Measurements from ENCODE around the gene IGFN1. TPM values are rescaled to one million over a fixed set of nuclear protein-coding genes. Genes with fewer than 3 reads are reported as not detected.
A peak's percentile ranks its signal among the peaks of the same experiment; 100 is the strongest.

Gene IGFN1
- total RNA-seq, 1 donor from 2014 or later = 0.38 TPM

DNA sequence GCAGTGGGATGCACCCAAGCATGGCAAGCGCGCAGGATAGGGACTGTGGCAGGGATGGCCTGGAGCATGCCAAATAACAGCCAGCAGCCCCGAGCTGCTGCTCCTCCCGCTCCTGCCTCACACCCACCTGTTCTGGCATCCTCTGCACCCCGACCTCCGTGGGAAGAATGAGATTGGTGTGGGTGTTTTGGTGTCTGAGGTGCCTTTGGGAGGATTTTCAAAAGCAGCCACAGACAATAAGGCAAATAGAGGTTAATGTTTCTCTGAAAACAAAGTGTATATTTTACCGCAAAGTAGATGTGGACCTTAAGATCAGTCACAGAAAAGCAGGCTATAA, 35.5 kb downstream of the IGFN1 start:
- no peaks in the 10 kb centered on the region for H3K9me3 Mint-ChIP-seq (ENCODE audit: low read depth)
- peaks cover 4% of the 10 kb centered on the region for H3K4me1 Mint-ChIP-seq (ENCODE audit: low read depth)
- no peaks in the 10 kb centered on the region for H3K27me3 Mint-ChIP-seq
- TF ChIP-seq, protein P1, sequence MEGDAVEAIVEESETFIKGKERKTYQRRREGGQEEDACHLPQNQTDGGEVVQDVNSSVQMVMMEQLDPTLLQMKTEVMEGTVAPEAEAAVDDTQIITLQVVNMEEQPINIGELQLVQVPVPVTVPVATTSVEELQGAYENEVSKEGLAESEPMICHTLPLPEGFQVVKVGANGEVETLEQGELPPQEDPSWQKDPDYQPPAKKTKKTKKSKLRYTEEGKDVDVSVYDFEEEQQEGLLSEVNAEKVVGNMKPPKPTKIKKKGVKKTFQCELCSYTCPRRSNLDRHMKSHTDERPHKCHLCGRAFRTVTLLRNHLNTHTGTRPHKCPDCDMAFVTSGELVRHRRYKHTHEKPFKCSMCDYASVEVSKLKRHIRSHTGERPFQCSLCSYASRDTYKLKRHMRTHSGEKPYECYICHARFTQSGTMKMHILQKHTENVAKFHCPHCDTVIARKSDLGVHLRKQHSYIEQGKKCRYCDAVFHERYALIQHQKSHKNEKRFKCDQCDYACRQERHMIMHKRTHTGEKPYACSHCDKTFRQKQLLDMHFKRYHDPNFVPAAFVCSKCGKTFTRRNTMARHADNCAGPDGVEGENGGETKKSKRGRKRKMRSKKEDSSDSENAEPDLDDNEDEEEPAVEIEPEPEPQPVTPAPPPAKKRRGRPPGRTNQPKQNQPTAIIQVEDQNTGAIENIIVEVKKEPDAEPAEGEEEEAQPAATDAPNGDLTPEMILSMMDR (IDR thresholded peaks at IDR 0.05; ENCODE audit: unreplicated experiment) = no peak
- H3K36me3 Mint-ChIP-seq (ENCODE audit: insufficient read depth) = no peaks in the 10 kb centered on the region
- no peak overlapping the region for H3K27ac Mint-ChIP-seq
- H3K4me3 Mint-ChIP-seq (ENCODE audit: low read depth) = no peak overlapping the region
- no peak for DNase-seq (ENCODE audit: low spot score, unreplicated experiment)

DNA sequence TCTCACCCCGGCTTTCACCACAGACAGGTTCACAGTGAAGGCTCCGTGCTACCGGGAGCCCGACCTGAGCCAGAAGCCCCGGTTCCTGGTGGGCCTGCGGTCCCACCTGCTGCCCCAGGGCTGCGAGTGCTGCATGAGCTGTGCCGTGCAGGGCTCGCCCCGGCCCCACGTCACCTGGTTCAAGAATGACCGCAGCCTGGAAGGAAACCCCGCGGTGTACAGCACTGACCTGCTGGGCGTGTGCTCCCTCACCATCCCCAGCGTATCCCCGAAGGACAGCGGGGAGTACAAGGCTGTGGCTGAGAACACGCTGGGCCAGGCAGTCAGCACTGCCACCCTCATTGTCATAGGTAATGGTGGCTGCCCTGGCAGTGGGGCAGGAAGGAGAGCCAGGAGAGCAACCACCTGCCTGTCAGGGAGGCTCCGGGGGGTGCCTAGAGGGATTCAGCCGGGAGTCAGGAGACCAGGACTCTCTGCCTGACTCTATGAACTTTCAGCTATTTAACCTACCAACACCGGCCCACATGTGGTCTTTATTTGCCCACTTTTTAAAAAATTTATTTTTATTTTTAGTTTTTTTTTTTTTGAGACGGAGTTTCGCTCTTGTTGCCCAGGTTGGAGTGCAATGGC, 36.4 kb downstream of the IGFN1 start:
- Mint-ChIP-seq H3K4me3 (ENCODE audit: low read depth) (no peak overlapping the region), H3K9me3 (ENCODE audit: low read depth) (peaks cover 4% of the 10 kb centered on the region), H3K27ac (no peak overlapping the region), H3K27me3 (no peaks in the 10 kb centered on the region), H3K4me1 (ENCODE audit: low read depth) (peaks cover 4% of the 10 kb centered on the region), H3K36me3 (ENCODE audit: insufficient read depth) (no peaks in the 10 kb centered on the region)
- TF ChIP-seq, protein P1 (IDR thresholded peaks at IDR 0.05; ENCODE audit: unreplicated experiment) = no peak
- DNase-seq (ENCODE audit: low spot score, unreplicated experiment) = no peak

- no peak for DNase-seq (ENCODE audit: low spot score, unreplicated experiment)
- peaks cover 2% of the 10 kb centered on the region for H3K4me1 Mint-ChIP-seq (ENCODE audit: low read depth)
- H3K27me3 Mint-ChIP-seq = peaks cover 3% of the 10 kb centered on the region
- TF ChIP-seq, protein P1 (IDR thresholded peaks at IDR 0.05; ENCODE audit: unreplicated experiment) = no peak
- H3K4me3 Mint-ChIP-seq (ENCODE audit: low read depth) = no peak overlapping the region
- no peaks in the 10 kb centered on the region for H3K36me3 Mint-ChIP-seq (ENCODE audit: insufficient read depth)
- no peak overlapping the region for H3K27ac Mint-ChIP-seq
- H3K9me3 Mint-ChIP-seq (ENCODE audit: low read depth) = peaks cover 9% of the 10 kb centered on the region
Observed at GRCh38 chr1:201228011-201228983, 37.7 kb downstream of the IGFN1 start.

- Mint-ChIP-seq H3K4me3 (ENCODE audit: low read depth) (no peak overlapping the region), H3K9me3 (ENCODE audit: low read depth) (peaks cover 13% of the 10 kb centered on the region), H3K36me3 (ENCODE audit: insufficient read depth) (no peaks in the 10 kb centered on the region), H3K27ac (no peak overlapping the region), H3K27me3 (peaks cover 3% of the 10 kb centered on the region), H3K4me1 (ENCODE audit: low read depth) (peaks cover 2% of the 10 kb centered on the region)
- DNase-seq (ENCODE audit: low spot score, unreplicated experiment) = no peak
- TF ChIP-seq, protein P1 (IDR thresholded peaks at IDR 0.05; ENCODE audit: unreplicated experiment) = no peak
Observed at GRCh38 chr1:201229095-201229494, 38.5 kb downstream of the IGFN1 start.

GRCh38 chr1:201229771-201230635, 39.4 kb downstream of the IGFN1 start:
- peaks cover 3% of the 10 kb centered on the region for H3K27me3 Mint-ChIP-seq
- H3K27ac Mint-ChIP-seq = no peak overlapping the region
- DNase-seq (ENCODE audit: low spot score, unreplicated experiment) = no peak
- peaks cover 2% of the 10 kb centered on the region for H3K4me1 Mint-ChIP-seq (ENCODE audit: low read depth)
- TF ChIP-seq, protein P1 (IDR thresholded peaks at IDR 0.05; ENCODE audit: unreplicated experiment) = peak; percentile 34
- H3K9me3 Mint-ChIP-seq (ENCODE audit: low read depth) = peaks cover 13% of the 10 kb centered on the region
- no peaks in the 10 kb centered on the region for H3K36me3 Mint-ChIP-seq (ENCODE audit: insufficient read depth)
- no peak overlapping the region for H3K4me3 Mint-ChIP-seq (ENCODE audit: low read depth)

Measured in progenitor cell of endocrine pancreas (in vitro differentiated cells).